H9 (cell line): ENCODE data around the gene NAPA. TPM values are rescaled to one million over a fixed set of nuclear protein-coding genes. Genes with fewer than 3 reads are reported as not detected.

Experiments used
- DNase-seq: peaks from one replicate; pipeline ENCODE4 v3.0.0-alpha.2; 2017
- H2AFZ ChIP-seq: one replicate; pipeline ENCODE4 v1.6.1; 2013; ENCODE audit warnings: mild to moderate bottlenecking, low read length, control low read depth, moderate library complexity
- H2AK5ac ChIP-seq: 2 replicates; pipeline ENCODE4 v1.6.1; 2013; ENCODE audit warnings: low read length, control low read depth, mixed read lengths; ENCODE audit not compliant: insufficient read length
- H2BK120ac ChIP-seq: one replicate; pipeline ENCODE4 v1.6.1; 2013; ENCODE audit warnings: low read depth, mild to moderate bottlenecking, low read length, control low read depth, inconsistent platforms; ENCODE audit not compliant: poor library complexity, severe bottlenecking
- H2BK12ac ChIP-seq: 2 replicates; pipeline ENCODE4 v1.6.1; 2013; ENCODE audit warnings: low read length, control low read depth, mixed read lengths, low read depth; ENCODE audit not compliant: insufficient read length
- H2BK15ac ChIP-seq: 2 replicates; pipeline ENCODE4 v1.6.1; 2013; ENCODE audit warnings: low read depth, low read length, control low read depth
- H2BK20ac ChIP-seq: one replicate; pipeline ENCODE4 v1.6.1; 2013; ENCODE audit warnings: low read depth, mild to moderate bottlenecking, low read length, control low read depth, inconsistent platforms; ENCODE audit not compliant: poor library complexity, severe bottlenecking
- H2BK5ac ChIP-seq: 2 replicates; pipeline ENCODE4 v1.6.1; 2013; ENCODE audit warnings: low read length, control low read depth, mixed read lengths; ENCODE audit not compliant: insufficient read length
- H3K14ac ChIP-seq: 2 replicates; pipeline ENCODE4 v1.6.1; 2013; ENCODE audit warnings: low read length, control low read depth; ENCODE audit not compliant: insufficient read depth
- H3K18ac ChIP-seq: 2 replicates; pipeline ENCODE4 v1.6.1; 2013; ENCODE audit warnings: low read depth, mild to moderate bottlenecking, mixed read lengths, low read length, control low read depth; ENCODE audit not compliant: insufficient read length
- H3K23ac ChIP-seq: 2 replicates; pipeline ENCODE4 v1.6.1; 2013; ENCODE audit warnings: low read length, control low read depth, mixed read lengths, low read depth; ENCODE audit not compliant: insufficient read length
- H3K23me2 ChIP-seq: 2 replicates; pipeline ENCODE4 v1.6.1; 2013; ENCODE audit warnings: low read depth, mild to moderate bottlenecking, mixed read lengths, low read length, control low read depth; ENCODE audit not compliant: insufficient read length, poor library complexity, severe bottlenecking
- H3K27ac ChIP-seq: 2 replicates; pipeline ENCODE4 v1.5.1; 2013; ENCODE audit warnings: low read length, control low read depth, mixed read lengths, low read depth; ENCODE audit not compliant: insufficient read length
- H3K27me3 ChIP-seq: 2 replicates; pipeline ENCODE4 v1.6.1; 2013; ENCODE audit warnings: low read length, control low read depth, inconsistent platforms; ENCODE audit not compliant: insufficient read depth
- H3K4ac ChIP-seq: 2 replicates; pipeline ENCODE4 v1.6.1; 2013; ENCODE audit warnings: low read depth, mild to moderate bottlenecking, control low read depth, inconsistent platforms, low read length, moderate library complexity
- H3K4me1 ChIP-seq: 2 replicates; pipeline ENCODE4 v1.6.1; 2013; ENCODE audit warnings: low read length, control low read depth, inconsistent platforms; ENCODE audit not compliant: insufficient read depth
- H3K4me2 ChIP-seq: 2 replicates; pipeline ENCODE4 v1.6.1; 2013; ENCODE audit warnings: low read length, control low read depth, mixed read lengths; ENCODE audit not compliant: insufficient read length, insufficient read depth
- H3K56ac ChIP-seq: 2 replicates; pipeline ENCODE4 v1.6.1; 2013; ENCODE audit warnings: low read depth, mild to moderate bottlenecking, mixed read lengths, low read length, control low read depth; ENCODE audit not compliant: insufficient read length
- H3K79me1 ChIP-seq: 2 replicates; pipeline ENCODE4 v1.6.1; 2013; ENCODE audit warnings: low read depth, mild to moderate bottlenecking, moderate library complexity, low read length, control low read depth, inconsistent platforms; ENCODE audit not compliant: insufficient read depth, poor library complexity, severe bottlenecking
- H3K79me2 ChIP-seq: 2 replicates; pipeline ENCODE4 v1.6.1; 2013; ENCODE audit warnings: low read length, control low read depth, inconsistent platforms; ENCODE audit not compliant: insufficient read depth
- H3K9ac ChIP-seq: 2 replicates; pipeline ENCODE4 v1.6.1; 2013; ENCODE audit warnings: low read length, control low read depth, mixed read lengths; ENCODE audit not compliant: insufficient read length; ENCODE audit errors: extremely low read depth
- H3K9me3 ChIP-seq: one replicate; pipeline ENCODE4 v1.6.1; 2013; ENCODE audit warnings: low read depth, low read length, inconsistent platforms; ENCODE audit not compliant: control insufficient read depth
- H3T11ph ChIP-seq: one replicate; pipeline ENCODE4 v1.6.1; 2013; ENCODE audit warnings: mild to moderate bottlenecking, low read length, control low read depth, inconsistent platforms
- H4K20me1 ChIP-seq: one replicate; pipeline ENCODE4 v1.6.1; 2013; ENCODE audit not compliant: control insufficient read depth, insufficient read length, insufficient read depth
- H4K5ac ChIP-seq: 2 replicates; pipeline ENCODE4 v1.6.1; 2013; ENCODE audit warnings: low read depth, mild to moderate bottlenecking, mixed read lengths, low read length, control low read depth; ENCODE audit not compliant: insufficient read length
- H4K8ac ChIP-seq: replicated peaks from 2 replicates; pipeline ENCODE4 v1.6.1; 2013; ENCODE audit warnings: low read length, control low read depth, mixed read lengths, low read depth; ENCODE audit not compliant: insufficient read length
- H4K91ac ChIP-seq: 2 replicates; pipeline ENCODE4 v1.6.1; 2013; ENCODE audit warnings: low read depth, mild to moderate bottlenecking, moderate library complexity, mixed read lengths, low read length, control low read depth; ENCODE audit not compliant: insufficient read length
- H3K27ac Mint-ChIP-seq, 3 experiments: 2 replicates in 2 of 3; 3 replicates in 1 of 3; pipeline ENCODE4 v1.8.0; 2020 to 2021; ENCODE audit warnings: mixed read lengths in 3 of 3, mild to moderate bottlenecking in 1 of 3, moderate library complexity in 1 of 3
- H3K27me3 Mint-ChIP-seq: 2 replicates; pipeline ENCODE4 v1.8.0; 2021; ENCODE audit warnings: low read depth, mild to moderate bottlenecking, moderate library complexity, mixed read lengths
- H3K36me3 Mint-ChIP-seq, 3 experiments: 2 replicates in 2 of 3; 3 replicates in 1 of 3; pipeline ENCODE4 v1.8.0; 2020 to 2021; ENCODE audit warnings: low read depth in 3 of 3, mixed read lengths in 3 of 3; ENCODE audit not compliant: insufficient read depth in 1 of 3
- H3K4me1 Mint-ChIP-seq, 2 experiments: 2 replicates each; pipeline ENCODE4 v1.8.0; 2020; ENCODE audit warnings: mixed read lengths in 2 of 2
- H3K4me3 Mint-ChIP-seq, 2 experiments: 2 replicates in 1 of 2; 3 replicates in 1 of 2; pipeline ENCODE4 v1.8.0; 2020 to 2021; ENCODE audit warnings: mild to moderate bottlenecking in 2 of 2, mixed read lengths in 2 of 2, moderate library complexity in 1 of 2
- H3K9me3 Mint-ChIP-seq, 2 experiments: 2 replicates in 1 of 2; 3 replicates in 1 of 2; pipeline ENCODE4 v1.8.0; 2020; ENCODE audit warnings: mild to moderate bottlenecking in 2 of 2, mixed read lengths in 2 of 2, moderate library complexity in 1 of 2
- CTCF ChIP-seq: fragments of 200-600 bp; sonication (generic); conservative IDR thresholded peaks from 3 replicates; pipeline ENCODE4 v1.8.0; 2021; ENCODE audit warnings: antibody characterized with exemption, mild to moderate bottlenecking
- WGBS: extraction: QIAGEN DNeasy Blood & Tissue Kit; methylation state at CpG from one replicate; pipeline ENCODE4 v1.1.7; 2013; ENCODE audit warnings: missing lambda C conversion rate, low lambda C conversion rate, mixed read lengths; ENCODE audit not compliant: insufficient read length; ENCODE audit errors: extremely low coverage; 5-methylcytosine and 5-hydroxymethylcytosine counted together
- total RNA-seq: library from RNA; stranded (reverse); gene quantifications from 2 replicates; pipeline ENCODE4 v1.2.1, GENCODE V29; 2021

NAPA gene
- total RNA-seq, 1 experiment from 2014 or later = 62.8 TPM

- Histone ChIP-seq H3K9ac (no peak overlapping the region), H3K4ac (no peak overlapping the region), H3K79me1 (no peaks in the 10 kb centered on the region), H3K79me2 (no peaks in the 10 kb centered on the region), H2AFZ (no peak overlapping the region), H2BK15ac (no peak overlapping the region), H3K23me2 (no peaks in the 10 kb centered on the region), H2BK20ac (no peak overlapping the region), H2AK5ac (no peak overlapping the region), H3T11ph (no peak overlapping the region), H4K5ac (no peak overlapping the region), H3K27me3 (no peaks in the 10 kb centered on the region), H3K14ac (no peak overlapping the region), H3K9me3 (no peaks in the 10 kb centered on the region), H3K4me2 (no peak overlapping the region), H2BK5ac (no peak overlapping the region), H3K23ac (no peak overlapping the region), H4K91ac (no peak overlapping the region), H3K18ac (no peak overlapping the region), H3K4me1 (0 out of 2 replicates have a peak, but pooled peaks cover 3% of the 10 kb centered on the region), H2BK12ac (no peak overlapping the region), H3K27ac (no peak overlapping the region), H4K20me1 (no peaks in the 10 kb centered on the region), H4K8ac (no peak overlapping the region), H3K56ac (no peak overlapping the region), H2BK120ac (no peak overlapping the region)
- no peak overlapping the region for H3K4me3 Mint-ChIP-seq
- TF ChIP-seq CTCF = no peak
- WGBS = no CpG with 5 or more reads among the region's 3 CpGs
- H3K27me3 Mint-ChIP-seq = no peaks in the 10 kb centered on the region
- H3K27ac Mint-ChIP-seq = no peak overlapping the region
- peaks cover 9 to 13% of the 10 kb centered on the region in 2 experiments for H3K4me1 Mint-ChIP-seq
- no peak for DNase-seq
- no peaks in the 10 kb centered on the region for H3K36me3 Mint-ChIP-seq
- H3K9me3 Mint-ChIP-seq = no peaks in the 10 kb centered on the region
Measured at GRCh38 chr19:47564081-47564480, 49.2 kb upstream of the NAPA start.
